A673 (cell line): Measurements from ENCODE around the gene CEBPZ. TPM values are rescaled to one million over a fixed set of nuclear protein-coding genes. Genes with fewer than 3 reads are reported as not detected.
A peak's percentile ranks its signal among the peaks of the same experiment; 100 is the strongest.

Experiments used
- BruUV-seq: library from RNA; stranded (reverse); fragments of 400-500 nt; replicated peaks from 2 replicates; lab custom pipeline; 2021; lab: Mats Ljungman, UMichigan
- CTCF ChIA-PET: fragments of 300-600 bp; sonication (Branson Sonifier 250); formaldehyde crosslinking; loops from one replicate; lab custom pipeline; 2022; ENCODE audit warnings: antibody characterized with exemption; lab: Charles Lee
- POLR2A ChIA-PET: fragments of 300-600 bp; sonication (Branson Sonifier 250); formaldehyde crosslinking; loops from one replicate; lab custom pipeline; 2022; ENCODE audit warnings: antibody characterized with exemption; ENCODE audit not compliant: low non-redundant PET; lab: Charles Lee
- DNase-seq: peaks from one replicate; pipeline ENCODE4 v3.0.0-alpha.2; 2015; ENCODE audit warnings: low spot score
- H3K27ac ChIP-seq: fragments of 200-600 bp; sonication (generic); 2 replicates; pipeline ENCODE4 v1.5.1; 2016; ENCODE audit warnings: mixed run types, low read depth, mild to moderate bottlenecking, mixed read lengths, antibody characterized with exemption, low read length; ENCODE audit not compliant: poor library complexity, severe bottlenecking
- H3K27me3 ChIP-seq: fragments of 200-600 bp; sonication (generic); replicated peaks from 2 replicates; pipeline ENCODE4 v1.6.1; 2017; ENCODE audit warnings: mixed run types, low read depth, mild to moderate bottlenecking, mixed read lengths, antibody characterized with exemption, low read length; ENCODE audit not compliant: insufficient read depth, poor library complexity
- H3K36me3 ChIP-seq: fragments of 200-600 bp; sonication (generic); 2 replicates; pipeline ENCODE4 v1.6.1; 2016; ENCODE audit warnings: mixed run types, mild to moderate bottlenecking, mixed read lengths, antibody characterized with exemption, low read length; ENCODE audit not compliant: insufficient read depth, poor library complexity, severe bottlenecking
- H3K4me1 ChIP-seq: fragments of 200-600 bp; sonication (generic); 2 replicates; pipeline ENCODE4 v1.6.1; 2017; ENCODE audit warnings: mixed run types, mild to moderate bottlenecking, mixed read lengths, antibody characterized with exemption, low read length; ENCODE audit not compliant: insufficient read depth, poor library complexity, severe bottlenecking
- H3K4me3 ChIP-seq: fragments of 200-600 bp; sonication (generic); 2 replicates; pipeline ENCODE4 v1.5.1; 2016; ENCODE audit warnings: low read depth, mixed run types, mild to moderate bottlenecking, mixed read lengths, low read length; ENCODE audit not compliant: poor library complexity, severe bottlenecking
- H3K9me3 ChIP-seq: fragments of 200-600 bp; sonication (generic); 2 replicates; pipeline ENCODE4 v1.6.1; 2016; ENCODE audit warnings: mixed run types, low read depth, mild to moderate bottlenecking, mixed read lengths, antibody characterized with exemption, low read length; ENCODE audit not compliant: poor library complexity, severe bottlenecking
- EZH2 ChIP-seq: fragments of 200-600 bp; sonication (generic); IDR thresholded peaks from 2 replicates; pipeline ENCODE4 v1.6.1; 2017; ENCODE audit warnings: borderline replicate concordance, low read depth, mild to moderate bottlenecking, mixed read lengths, antibody characterized with exemption, low read length; ENCODE audit not compliant: poor library complexity, severe bottlenecking
- intact Hi-C: fragments of 100-400 bp; cut with micrococcal nuclease; formaldehyde crosslinking; loops from one replicate; pipeline ENCODE4 v1.10.0; 2022; ENCODE audit not compliant: unreplicated experiment
- total RNA-seq: library from RNA; stranded (reverse); gene quantifications from 2 replicates; pipeline ENCODE4 v1.2.3, GENCODE V29; 2021
- TF ChIP-seq, protein P1 (sequence below): fragments of 300-800, 200-600 bp; sonication (generic); conservative IDR thresholded peaks from 2 replicates; pipeline ENCODE4 v1.5.1; 2017; ENCODE audit warnings: low read depth, mild to moderate bottlenecking, antibody characterized with exemption, low read length, moderate library complexity, mixed read lengths

The CEBPZ gene
- total RNA-seq, 1 experiment from 2014 or later = 98.9 TPM

DNA sequence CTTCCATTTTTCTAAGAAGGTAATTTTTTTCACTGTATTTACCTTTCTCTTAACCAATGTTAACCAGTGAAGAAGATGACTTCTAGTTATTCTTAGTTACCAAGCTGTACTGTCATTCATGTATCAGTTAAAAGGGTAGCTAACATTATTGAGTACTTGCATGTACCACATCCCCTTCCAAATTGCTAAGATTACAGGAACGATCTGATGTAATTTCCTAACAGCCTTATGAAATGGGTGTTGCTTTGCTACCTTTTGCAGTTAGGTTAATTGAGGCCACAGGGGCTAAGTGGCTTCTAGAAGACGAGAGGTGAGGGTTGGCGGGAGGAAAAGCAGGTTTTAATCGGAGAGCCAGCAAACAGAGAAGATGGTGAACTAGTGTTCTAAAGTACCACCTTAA is 41.1 kb downstream of the CEBPZ start:
- intact Hi-C loops = no loop called here
- no peak for DNase-seq
- CTCF ChIA-PET = no interaction called here
- POLR2A ChIA-PET = no interaction called here
- peaks cover 5% of the 10 kb centered on the region for H3K4me1 ChIP-seq
- H3K4me3 ChIP-seq = no peak overlapping the region
- no TSS peak for BruUV-seq
- no peaks in the 10 kb centered on the region for H3K9me3 ChIP-seq
- TF ChIP-seq EZH2 = no peak
- TF ChIP-seq, protein P1, sequence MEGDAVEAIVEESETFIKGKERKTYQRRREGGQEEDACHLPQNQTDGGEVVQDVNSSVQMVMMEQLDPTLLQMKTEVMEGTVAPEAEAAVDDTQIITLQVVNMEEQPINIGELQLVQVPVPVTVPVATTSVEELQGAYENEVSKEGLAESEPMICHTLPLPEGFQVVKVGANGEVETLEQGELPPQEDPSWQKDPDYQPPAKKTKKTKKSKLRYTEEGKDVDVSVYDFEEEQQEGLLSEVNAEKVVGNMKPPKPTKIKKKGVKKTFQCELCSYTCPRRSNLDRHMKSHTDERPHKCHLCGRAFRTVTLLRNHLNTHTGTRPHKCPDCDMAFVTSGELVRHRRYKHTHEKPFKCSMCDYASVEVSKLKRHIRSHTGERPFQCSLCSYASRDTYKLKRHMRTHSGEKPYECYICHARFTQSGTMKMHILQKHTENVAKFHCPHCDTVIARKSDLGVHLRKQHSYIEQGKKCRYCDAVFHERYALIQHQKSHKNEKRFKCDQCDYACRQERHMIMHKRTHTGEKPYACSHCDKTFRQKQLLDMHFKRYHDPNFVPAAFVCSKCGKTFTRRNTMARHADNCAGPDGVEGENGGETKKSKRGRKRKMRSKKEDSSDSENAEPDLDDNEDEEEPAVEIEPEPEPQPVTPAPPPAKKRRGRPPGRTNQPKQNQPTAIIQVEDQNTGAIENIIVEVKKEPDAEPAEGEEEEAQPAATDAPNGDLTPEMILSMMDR = no peak
- no peaks in the 10 kb centered on the region for H3K27me3 ChIP-seq
- H3K36me3 ChIP-seq = no peaks in the 10 kb centered on the region
- H3K27ac ChIP-seq = no peak overlapping the region

DNA sequence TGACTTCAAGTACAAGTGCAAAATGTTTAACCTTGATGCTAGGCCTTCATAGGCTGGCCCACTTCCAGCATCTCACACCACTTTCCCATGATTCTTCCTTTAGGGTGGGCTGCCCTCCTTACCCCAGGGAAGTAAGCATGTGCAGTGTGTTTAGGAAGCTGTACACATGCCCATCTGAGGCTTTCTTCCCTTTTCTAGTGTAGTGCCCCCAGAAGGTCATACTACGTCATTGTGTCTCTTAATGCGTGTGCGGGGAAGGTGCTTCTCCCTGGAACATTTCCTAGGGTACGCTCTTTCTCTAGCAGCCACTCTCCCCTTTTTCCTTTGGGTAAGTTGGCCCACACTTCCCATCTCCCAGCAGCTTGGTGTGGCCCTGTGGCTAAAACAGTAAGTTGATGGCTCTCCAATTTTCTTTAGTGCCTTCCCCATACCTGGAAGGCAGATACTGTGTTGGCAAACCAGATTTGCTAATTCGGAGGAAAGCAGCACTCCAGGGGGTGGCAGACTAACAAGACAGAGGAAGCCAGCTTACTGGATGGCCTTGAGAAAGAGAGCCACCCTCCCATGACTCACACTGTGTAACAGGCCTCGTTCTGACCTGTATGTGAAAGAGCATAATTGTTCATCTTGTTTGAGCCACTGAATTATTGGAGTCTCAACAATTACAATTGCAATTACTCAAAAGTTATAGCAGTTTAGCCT is 41.8 kb downstream of the CEBPZ start:
- Histone ChIP-seq H3K27me3 (no peaks in the 10 kb centered on the region), H3K9me3 (no peaks in the 10 kb centered on the region), H3K4me3 (no peak overlapping the region), H3K4me1 (peaks cover 5% of the 10 kb centered on the region), H3K36me3 (no peaks in the 10 kb centered on the region), H3K27ac (peak overlapping the region; percentile 7)
- DNase-seq = peak; percentile 90
- intact Hi-C loops = no loop called here
- CTCF ChIA-PET = interaction anchor here (1.0 kb wide), 1 partner anchor 30 kb away, joined by 4 read pairs; no protein-coding TSS in a partner anchor
- TF ChIP-seq, protein P1 = no peak
- TF ChIP-seq EZH2 = no peak
- POLR2A ChIA-PET = interaction anchor here (0.6 kb wide), 1 partner anchor 24 kb away, joined by 5 read pairs; no protein-coding TSS in a partner anchor
- no TSS peak for BruUV-seq

DNA sequence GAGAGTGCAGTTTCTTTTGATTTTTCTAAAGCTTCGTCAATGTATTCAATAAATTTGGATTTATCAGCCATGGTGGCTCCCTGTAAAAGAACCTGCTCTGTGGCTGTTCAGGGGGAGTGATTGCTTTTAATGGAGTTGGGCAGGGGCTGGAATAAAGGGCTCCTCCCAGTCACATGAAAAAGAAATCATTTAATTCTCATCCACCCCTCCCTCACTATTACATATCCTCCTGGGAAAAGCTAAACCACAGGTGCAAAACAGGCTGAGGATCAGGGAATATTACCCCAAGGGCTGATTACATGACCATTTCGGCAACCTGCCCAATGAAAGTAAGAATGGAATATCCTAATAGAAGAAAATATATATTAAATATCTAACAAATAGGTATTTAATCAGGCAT is 42.8 kb downstream of the CEBPZ start, which contains the start of gene SULT6B1:
Gene SULT6B1, minus strand, starts transcription at position 101 of the 400 bp plus-strand sequence. Its CDS starts 30 bp downstream, at position 71.
- no peaks in the 10 kb centered on the region for H3K27me3 ChIP-seq
- no peaks in the 10 kb centered on the region for H3K36me3 ChIP-seq
- H3K27ac ChIP-seq = no peak within 1 kb of the TSS
- peaks cover 5% of the 10 kb centered on the region for H3K4me1 ChIP-seq
- intact Hi-C loops = no loop called here
- TF ChIP-seq, protein P1 = no peak
- TF ChIP-seq EZH2 = no peak
- BruUV-seq = no TSS peak
- no peaks in the 10 kb centered on the region for H3K9me3 ChIP-seq
- ChIA-PET POLR2A (no interaction called here), CTCF (no interaction called here)
- no peak for DNase-seq
- H3K4me3 ChIP-seq = no peak within 1 kb of the TSS
